HG02759 (cell line): ENCODE data around the gene RUNDC1.

Experiments used
- ATAC-seq: cut with Tn5 transposase; IDR thresholded peaks from one replicate; pipeline ENCODE4 v1.9.1; 2021; ENCODE audit warnings: mild to moderate bottlenecking, moderate library complexity; ENCODE audit not compliant: unreplicated experiment

The RUNDC1 gene

GRCh38 chr17:43039646-43040045, 59.3 kb downstream of the RUNDC1 start:
- no peak for ATAC-seq

GRCh38 chr17:43040655-43041054, 60.3 kb downstream of the RUNDC1 start:
- ATAC-seq = no peak

GRCh38 chr17:43042025-43042628, 61.8 kb downstream of the RUNDC1 start:
- no peak for ATAC-seq
